ACHN (cell line): ENCODE data around the gene PLA2G6.
A peak's percentile ranks its signal among the peaks of the same experiment; 100 is the strongest.

Experiments
- DNase-seq: peaks from one replicate; pipeline ENCODE4 v3.0.0-alpha.2; 2015
- in situ Hi-C: cut with HindIII; loops from 2 replicates; pipeline ENCODE4 v1.10.0; 2017; ENCODE audit warnings: low sequenced_read_pairs, low pct_ligation_motif_present, low pct_unique_long_range_greater_than_20kb

Gene PLA2G6

GRCh38 chr22:38071421-38072321, 110.0 kb downstream of the PLA2G6 start:
- DNase-seq, result no peak
- in situ Hi-C loops, result no loop called here

- DNase-seq, result no peak
- in situ Hi-C loops, result no loop called here
Measured at GRCh38 chr22:38070250-38070921, 111.2 kb downstream of the PLA2G6 start.

DNA sequence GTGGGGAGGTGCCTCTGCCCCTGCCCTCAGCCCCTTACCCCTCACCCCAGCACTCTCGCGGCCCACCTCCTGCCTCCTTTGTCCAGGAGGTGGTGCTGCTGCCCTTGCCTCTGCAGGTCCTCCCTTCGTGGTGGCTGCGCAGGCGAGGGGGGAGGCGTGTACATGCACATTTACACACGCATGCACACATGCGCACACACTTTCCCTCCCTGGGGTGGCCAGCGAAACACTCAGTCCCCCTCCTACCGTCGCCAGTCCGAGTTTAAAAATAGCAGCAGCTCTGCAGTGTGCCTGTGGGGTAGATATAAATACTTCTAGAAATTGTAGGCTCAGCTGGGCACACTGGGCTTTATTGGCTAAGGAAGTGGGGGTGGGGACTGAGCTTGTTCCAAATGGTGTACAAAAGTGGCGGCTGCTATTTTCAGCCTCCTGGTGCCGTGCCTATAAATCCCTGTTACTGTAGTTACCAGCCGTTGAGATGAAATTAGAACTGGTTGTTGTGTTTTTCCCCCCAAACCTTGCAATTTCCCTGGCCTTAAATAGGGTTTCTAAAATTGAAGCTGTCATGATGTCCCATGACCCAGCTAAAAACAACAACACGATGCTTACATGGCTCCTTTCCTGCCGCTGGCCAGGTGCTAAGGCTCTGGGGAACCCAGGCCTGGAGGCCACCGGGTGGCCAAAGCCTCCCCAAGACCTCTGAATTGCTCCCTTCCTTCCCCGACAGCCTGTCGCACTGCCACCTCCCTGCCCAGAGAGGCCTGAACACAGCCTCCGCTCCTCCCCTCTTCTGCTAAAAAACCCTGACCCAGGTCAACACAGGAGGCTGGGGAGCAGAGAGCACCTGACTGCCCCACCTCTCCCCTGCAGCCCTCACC, 112.0 kb downstream of the PLA2G6 start:
- in situ Hi-C loops, result no loop called here
- DNase-seq, result peak; percentile 10

DNA sequence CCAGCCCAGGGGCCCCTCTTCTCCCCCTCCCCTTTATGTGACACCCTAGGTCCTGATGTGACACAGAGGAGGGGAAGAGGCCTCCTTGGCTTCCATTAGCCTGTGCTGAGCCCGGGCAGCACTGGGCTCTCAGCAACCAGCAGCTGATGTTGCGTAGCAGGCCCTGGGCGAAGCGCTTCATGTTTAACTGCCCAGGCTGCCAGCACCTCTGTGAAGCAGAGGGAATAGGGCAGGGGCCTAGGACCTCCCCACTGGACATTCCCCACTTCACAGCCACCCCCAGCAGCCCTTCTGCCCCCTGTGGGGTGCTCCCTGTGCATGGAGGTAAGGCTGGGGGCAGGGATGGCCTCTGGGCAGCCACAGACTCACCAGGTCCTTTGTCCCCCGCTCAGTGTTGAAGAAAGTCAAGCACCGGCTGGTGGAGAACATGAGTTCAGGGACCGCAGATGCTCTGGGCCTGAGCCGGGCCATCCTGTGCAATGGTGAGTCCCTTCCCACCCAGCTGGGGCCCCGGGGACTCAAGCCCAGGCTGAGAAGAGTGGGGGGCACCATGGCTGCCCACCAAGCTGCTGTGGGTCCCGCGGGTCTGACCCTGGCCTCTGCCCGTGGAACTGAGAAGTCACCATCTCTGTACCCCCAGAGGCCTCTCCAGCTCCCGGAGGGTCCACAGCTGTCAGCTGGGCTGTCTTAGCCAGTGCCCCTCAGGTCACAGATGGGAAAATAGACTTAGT, 112.8 kb downstream of the PLA2G6 start:
- no peak for DNase-seq
- in situ Hi-C loops, result no loop called here

DNA sequence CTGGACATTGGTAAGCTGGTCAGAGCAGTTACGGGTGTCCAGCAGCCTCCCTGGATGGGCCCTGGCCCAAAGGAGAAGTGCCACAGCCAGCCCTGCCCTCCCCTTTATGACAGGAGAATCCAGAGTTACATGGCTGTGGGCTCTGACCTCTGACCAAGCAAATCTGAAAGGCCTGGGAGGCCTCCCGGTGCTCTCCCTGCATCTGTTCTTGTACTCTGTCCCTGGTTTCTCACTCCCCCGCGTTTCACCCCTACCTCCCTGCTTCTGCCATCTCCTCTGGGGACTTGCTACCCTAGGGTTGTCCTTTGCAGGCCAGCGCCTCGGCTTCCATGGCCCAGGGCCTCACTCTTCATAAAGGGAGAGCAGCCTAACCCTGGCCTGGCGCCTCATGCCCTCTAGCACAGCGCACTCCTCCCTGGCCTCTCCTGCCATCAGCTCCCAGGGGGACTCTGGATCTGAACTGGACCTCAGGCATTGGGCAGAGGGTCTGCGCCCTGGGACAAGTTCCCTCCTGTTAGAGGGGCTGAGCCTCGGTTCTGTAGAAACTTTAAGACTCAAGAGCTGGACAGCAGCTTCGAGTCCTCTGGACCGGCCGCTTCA, 113.8 kb downstream of the PLA2G6 start:
- in situ Hi-C loops, result no loop called here
- no peak for DNase-seq

GRCh38 chr22:38067028-38067415, 114.6 kb downstream of the PLA2G6 start:
- DNase-seq, result no peak
- in situ Hi-C loops, result no loop called here

- in situ Hi-C loops, result no loop called here
- DNase-seq, result no peak
Measured at GRCh38 chr22:38066381-38067027, 115.1 kb downstream of the PLA2G6 start.

DNA sequence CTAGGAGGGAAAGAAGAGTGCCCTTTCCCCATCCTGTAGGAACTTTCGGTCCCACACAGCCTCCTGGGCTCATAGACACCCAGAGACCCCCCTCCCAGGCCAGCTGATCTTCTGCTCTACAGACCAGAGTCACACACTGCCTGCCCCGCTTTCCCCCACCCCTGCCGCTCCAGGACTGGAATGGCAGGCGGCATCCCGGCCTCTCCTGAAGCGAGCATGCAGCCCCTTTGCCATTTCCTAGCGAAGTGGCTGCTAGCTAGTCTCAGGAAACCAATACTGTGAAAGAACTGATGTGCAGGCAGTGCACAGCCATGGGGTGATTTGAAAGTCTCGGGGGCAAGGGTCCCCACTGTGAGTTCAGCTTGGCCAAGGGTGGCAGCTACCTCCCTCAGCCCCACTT, 116.1 kb downstream of the PLA2G6 start:
- DNase-seq, result no peak
- in situ Hi-C loops, result no loop called here

- in situ Hi-C loops, result no loop called here
- no peak for DNase-seq
Measured at GRCh38 chr22:38062791-38063190, 118.8 kb downstream of the PLA2G6 start.
